Right cardiac atrium (tissue), 5 donors: ENCODE data around the gene ZBTB48. TPM values are rescaled to one million over a fixed set of nuclear protein-coding genes. Genes with fewer than 3 reads are reported as not detected.

Experiments
- ATAC-seq, 2 donors: fragments of 200-7000 bp; cut with Tn5 transposase; one replicate each; pipeline versions ENCODE4 v1.8.0 to v1.9.1; 2020; ENCODE audit warnings: moderate library complexity in 2 of 2, mild to moderate bottlenecking in 1 of 2
- DNase-seq, 3 donors: peaks; one replicate each; pipeline ENCODE4 v3.0.0-alpha.2; 2020
- H3K27ac ChIP-seq: one replicate; pipeline ENCODE4 v1.5.1; 2013; ENCODE audit warnings: mild to moderate bottlenecking, low read length, control low read depth, moderate library complexity
- H3K27me3 ChIP-seq: one replicate; pipeline ENCODE4 v1.6.1; 2013; ENCODE audit not compliant: control insufficient read depth, insufficient read depth
- H3K4me1 ChIP-seq: one replicate; pipeline ENCODE4 v1.6.1; 2013; ENCODE audit warnings: low read length; ENCODE audit not compliant: control insufficient read depth, insufficient read depth
- H3K4me3 ChIP-seq: one replicate; pipeline ENCODE4 v1.5.1; 2013; ENCODE audit warnings: low read length, control low read depth
- H3K9me3 ChIP-seq: one replicate; pipeline ENCODE4 v1.6.1; 2013; ENCODE audit warnings: low read length; ENCODE audit not compliant: control insufficient read depth
- WGBS: extraction: QIAGEN DNeasy Blood & Tissue Kit; methylation state at CpG from one replicate; pipeline ENCODE4 v1.1.7; 2013; 5-methylcytosine and 5-hydroxymethylcytosine counted together
- intact Hi-C, 4 donors: fragments of 100-400 bp; cut with DNase I; formaldehyde crosslinking; loops; one replicate each; pipeline versions ENCODE4 v1.11.0 to v1.14.0; 2022 to 2023
- long read RNA-seq, 4 donors: library from polyadenylated mRNA; unstranded; transcript quantifications; one replicate each; pipeline ENCODE4 v2.0.0, GENCODE V29; 2020 to 2021
- polyA plus RNA-seq: library from polyadenylated mRNA; stranded (reverse); fragments of 200-250 nt; gene quantifications from one replicate; pipeline ENCODE4 v1.2.3, GENCODE V29; 2013
- total RNA-seq, 4 donors: library from RNA; stranded (reverse); fragmentation: NEBNext Ultra II Directional; extraction: Animal tissue kit (Norgen Biotek cat#: 25700); gene quantifications; one replicate each; pipeline ENCODE4 v1.2.1, GENCODE V29; 2021
- donor health status: healthy with polysubstance abuse.
- donor health status: DM: no; HTN: yes; CAD: no.
- donor health status: DM: no; HTN: no; CAD: no.
- donor health status: DM: no; HTN: yes; CAD: no; lungs with severe emphysema.
- donor health status: DM: yes; HTN: yes; CAD: no.

ZBTB48 gene
- 10 to 100 TPM; 11.3 to 18.4 (median 15.0) TPM for total RNA-seq
- polyA plus RNA-seq = 14.7 TPM
- long read RNA-seq, donor 1, partial matches to known transcripts = 4 of 21 reads
- long read RNA-seq, donor 1, other reads (novel, unspliced or antisense) = 14 of 21 reads
- long read RNA-seq, donor 2, partial matches to known transcripts = 2 of 22 reads
- long read RNA-seq, donor 2, other reads (novel, unspliced or antisense) = 20 of 22 reads
- long read RNA-seq, donor 3, transcript ZBTB48-202 (11 exons, 2,293 nt) = major isoform, 6 of 38 reads
- long read RNA-seq, donor 3, partial matches to known transcripts = 1 of 38 reads
- long read RNA-seq, donor 3, other reads (novel, unspliced or antisense) = 31 of 38 reads
- long read RNA-seq, donor 4, partial matches to known transcripts = 4 of 13 reads
- long read RNA-seq, donor 4, other reads (novel, unspliced or antisense) = 5 of 13 reads

GRCh38 chr1:6579374-6580118 is at the start of gene ZBTB48:
ZBTB48 (plus strand) TSS chr1:6579994; CDS start chr1:6580610, 616 bp downstream.
- intact Hi-C loops = no loop called here
- Histone ChIP-seq H3K27me3 (no peaks in the 10 kb centered on the region), H3K4me1 (peaks cover 12% of the 10 kb centered on the region), H3K4me3 (peak within 1 kb of the TSS; percentile 80), H3K27ac (peak within 1 kb of the TSS; percentile 90), H3K9me3 (no peaks in the 10 kb centered on the region)
- DNase-seq (peak; percentile 100), ATAC-seq (peak; percentile 98)
- WGBS = 13% methylated on average over 58 of the region's 58 CpGs

- intact Hi-C loops = no loop called here
- H3K27ac ChIP-seq = no peak overlapping the region
- DNase-seq (no peak), ATAC-seq (no peak)
- H3K9me3 ChIP-seq = no peaks in the 10 kb centered on the region
- 98% methylated on average over 13 of the region's 13 CpGs for WGBS
- H3K4me1 ChIP-seq = no peaks in the 10 kb centered on the region
- H3K27me3 ChIP-seq = no peaks in the 10 kb centered on the region
- H3K4me3 ChIP-seq = no peak overlapping the region
Measured at GRCh38 chr1:6530504-6531160, 49.2 kb upstream of the ZBTB48 start.

- intact Hi-C loops = no loop called here
- no peaks in the 10 kb centered on the region for H3K9me3 ChIP-seq
- H3K27me3 ChIP-seq = no peaks in the 10 kb centered on the region
- 83% methylated on average over 5 of the region's 5 CpGs for WGBS
- H3K4me3 ChIP-seq = no peak overlapping the region
- DNase-seq (no peak), ATAC-seq (no peak)
- no peaks in the 10 kb centered on the region for H3K4me1 ChIP-seq
- no peak overlapping the region for H3K27ac ChIP-seq
Measured at GRCh38 chr1:6531996-6532395, 47.8 kb upstream of the ZBTB48 start.

GRCh38 chr1:6534248-6534822 is 45.5 kb upstream of the ZBTB48 start:
- intact Hi-C loops = no loop called here
- Histone ChIP-seq H3K4me3 (no peak overlapping the region), H3K9me3 (no peaks in the 10 kb centered on the region), H3K4me1 (no peaks in the 10 kb centered on the region), H3K27me3 (no peaks in the 10 kb centered on the region), H3K27ac (no peak overlapping the region)
- 93% methylated on average over 8 of the region's 8 CpGs for WGBS
- DNase-seq (peak in 1 of 3 donors; percentile 36), ATAC-seq (no peak)

GRCh38 chr1:6535214-6535613 is 44.6 kb upstream of the ZBTB48 start:
- DNase-seq (no peak), ATAC-seq (no peak)
- 82% methylated on average over 4 of the region's 4 CpGs for WGBS
- H3K4me1 ChIP-seq = no peaks in the 10 kb centered on the region
- H3K4me3 ChIP-seq = no peak overlapping the region
- H3K27me3 ChIP-seq = no peaks in the 10 kb centered on the region
- no peak overlapping the region for H3K27ac ChIP-seq
- intact Hi-C loops = no loop called here
- H3K9me3 ChIP-seq = no peaks in the 10 kb centered on the region

GRCh38 chr1:6536291-6536690 is 43.5 kb upstream of the ZBTB48 start:
- WGBS = 83% methylated on average over 5 of the region's 5 CpGs
- no peak for DNase-seq
- Histone ChIP-seq H3K4me1 (no peaks in the 10 kb centered on the region), H3K4me3 (no peak overlapping the region), H3K27ac (no peak overlapping the region), H3K9me3 (no peaks in the 10 kb centered on the region), H3K27me3 (no peaks in the 10 kb centered on the region)
- intact Hi-C loops = no loop called here
- no peak for ATAC-seq

GRCh38 chr1:6538956-6539355 is 40.8 kb upstream of the ZBTB48 start:
- Histone ChIP-seq H3K9me3 (no peaks in the 10 kb centered on the region), H3K27me3 (no peaks in the 10 kb centered on the region), H3K4me3 (no peak overlapping the region), H3K27ac (no peak overlapping the region), H3K4me1 (no peaks in the 10 kb centered on the region)
- DNase-seq = no peak
- WGBS = 49% methylated on average over 3 of the region's 3 CpGs
- intact Hi-C loops = no loop called here
- ATAC-seq = no peak

- ATAC-seq = no peak
- H3K9me3 ChIP-seq = no peaks in the 10 kb centered on the region
- no peaks in the 10 kb centered on the region for H3K27me3 ChIP-seq
- intact Hi-C loops = no loop called here
- H3K27ac ChIP-seq = no peak overlapping the region
- no peak overlapping the region for H3K4me3 ChIP-seq
- DNase-seq = no peak
- 74% methylated on average over 3 of the region's 3 CpGs for WGBS
- no peaks in the 10 kb centered on the region for H3K4me1 ChIP-seq
Measured at GRCh38 chr1:6544831-6545230, 35.0 kb upstream of the ZBTB48 start.

- Histone ChIP-seq H3K9me3 (no peaks in the 10 kb centered on the region), H3K4me1 (no peaks in the 10 kb centered on the region), H3K27ac (no peak overlapping the region), H3K4me3 (no peak overlapping the region), H3K27me3 (no peaks in the 10 kb centered on the region)
- intact Hi-C loops = no loop called here
- no peak for ATAC-seq
- WGBS = 66% methylated on average over 10 of the region's 10 CpGs
- DNase-seq = no peak
Measured at GRCh38 chr1:6545276-6546112, 34.3 kb upstream of the ZBTB48 start.

- intact Hi-C loops = no loop called here
- no peak overlapping the region for H3K27ac ChIP-seq
- no peaks in the 10 kb centered on the region for H3K27me3 ChIP-seq
- 63% methylated on average over 5 of the region's 5 CpGs for WGBS
- ATAC-seq = peak in 1 of 2 donors; percentile 56
- no peaks in the 10 kb centered on the region for H3K4me1 ChIP-seq
- no peak for DNase-seq
- no peaks in the 10 kb centered on the region for H3K9me3 ChIP-seq
- H3K4me3 ChIP-seq = no peak overlapping the region
Measured at GRCh38 chr1:6546326-6546725, 33.5 kb upstream of the ZBTB48 start.
